Large intestine (tissue), 3 donors: ENCODE measurements around the gene VILL. TPM values are rescaled to one million over a fixed set of nuclear protein-coding genes. Genes with fewer than 3 reads are reported as not detected.

Experiments
- DNase-seq, 2 donors: peaks; one replicate each; pipeline versions ENCODE4 v3.0.0 to v3.0.0-alpha.2; 2013
- H3K27ac ChIP-seq: one replicate; pipeline ENCODE4 v1.5.1; 2013; ENCODE audit warnings: low read length
- H3K27me3 ChIP-seq: 2 replicates; pipeline ENCODE4 v1.6.1; 2013; ENCODE audit warnings: low read length; ENCODE audit not compliant: control insufficient read depth, insufficient read depth
- H3K36me3 ChIP-seq: 2 replicates; pipeline ENCODE4 v1.6.1; 2013; ENCODE audit warnings: low read length; ENCODE audit not compliant: control insufficient read depth, insufficient read depth
- H3K4me1 ChIP-seq: one replicate; pipeline ENCODE4 v1.6.1; 2013; ENCODE audit warnings: low read length; ENCODE audit not compliant: control insufficient read depth, insufficient read depth
- H3K4me3 ChIP-seq: one replicate; pipeline ENCODE4 v1.5.1; 2013; ENCODE audit warnings: low read length
- H3K9me3 ChIP-seq: one replicate; pipeline ENCODE4 v1.6.1; 2013; ENCODE audit warnings: mild to moderate bottlenecking, low read depth, low read length, moderate library complexity; ENCODE audit not compliant: control insufficient read depth
- WGBS: methylation state at CpG from one replicate; pipeline ENCODE4 v1.1.5; 2013; ENCODE audit warnings: low lambda C conversion rate; ENCODE audit not compliant: insufficient coverage; 5-methylcytosine and 5-hydroxymethylcytosine counted together
- polyA plus RNA-seq: library from polyadenylated mRNA; unstranded; fragments of 120-200 nt; gene quantifications from one replicate; pipeline ENCODE4 v1.2.1, GENCODE V29; 2013

Gene VILL
- polyA plus RNA-seq, 1 donor, result 73.7 TPM

DNA sequence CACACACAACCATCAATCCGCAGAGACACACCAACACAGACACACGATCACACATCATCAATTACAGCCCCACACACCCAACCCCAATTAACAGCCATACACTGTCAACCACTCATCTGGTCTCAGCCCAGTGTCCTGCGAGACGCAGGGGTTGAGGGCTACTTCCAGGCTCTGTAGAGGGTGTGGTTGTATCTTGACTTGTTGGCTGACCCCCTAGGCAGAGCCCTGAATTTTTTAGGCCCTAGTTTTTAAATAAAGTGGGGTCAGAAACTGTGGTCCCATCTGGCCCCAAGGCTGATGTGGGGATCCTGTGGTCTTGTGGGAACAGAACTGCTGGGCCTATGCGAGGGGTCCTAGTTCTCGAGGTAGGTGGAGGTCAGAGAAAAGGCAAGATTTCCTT, 9.2 kb downstream of the VILL start:
- no peak overlapping the region for H3K4me3 ChIP-seq
- no peaks in the 10 kb centered on the region for H3K27me3 ChIP-seq
- H3K27ac ChIP-seq, result no peak overlapping the region
- no peak for DNase-seq
- no peaks in the 10 kb centered on the region for H3K9me3 ChIP-seq
- peaks cover 72% of the 10 kb centered on the region for H3K36me3 ChIP-seq
- H3K4me1 ChIP-seq, result peaks cover 73% of the 10 kb centered on the region
- WGBS, result no CpG with 5 or more reads among the region's 6 CpGs

DNA sequence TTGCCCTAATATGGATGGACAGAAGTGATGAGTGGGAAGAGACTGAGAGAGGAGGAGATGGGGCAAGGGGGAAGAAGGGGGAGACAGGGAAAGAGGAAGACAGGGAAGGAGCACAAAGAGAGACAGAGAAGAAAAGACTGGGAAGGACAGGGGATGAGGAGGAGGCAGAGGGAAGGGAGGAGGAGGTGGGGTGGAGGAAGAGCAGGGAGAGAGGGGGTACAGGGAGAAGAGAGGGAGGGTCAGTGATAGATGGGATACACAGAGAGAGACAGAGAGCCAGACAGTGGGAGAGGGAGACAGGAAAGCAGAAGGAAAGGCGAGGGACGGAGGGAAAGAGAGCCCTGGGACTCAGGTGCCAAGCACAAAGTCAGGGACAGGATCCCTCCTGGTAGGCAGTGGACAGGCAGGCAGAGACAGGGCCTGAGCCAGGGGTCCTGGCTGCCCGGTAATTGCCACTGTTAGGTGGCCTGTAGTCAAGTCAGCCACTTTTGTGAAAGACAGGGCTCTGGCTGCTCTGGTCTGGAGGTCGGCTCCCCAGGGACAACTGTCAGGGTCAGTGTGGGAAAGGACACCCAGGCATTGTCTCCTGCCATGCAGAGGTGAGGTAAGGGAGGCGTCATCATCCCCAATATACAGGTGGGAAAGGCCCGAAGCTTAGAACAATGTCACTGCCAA, 9.8 kb downstream of the VILL start:
- Histone ChIP-seq H3K36me3 (peaks cover 74% of the 10 kb centered on the region), H3K9me3 (no peaks in the 10 kb centered on the region), H3K27ac (no peak overlapping the region), H3K4me1 (peaks cover 69% of the 10 kb centered on the region), H3K4me3 (no peak overlapping the region), H3K27me3 (no peaks in the 10 kb centered on the region)
- no peak for DNase-seq
- WGBS, result no CpG with 5 or more reads among the region's 6 CpGs

DNA sequence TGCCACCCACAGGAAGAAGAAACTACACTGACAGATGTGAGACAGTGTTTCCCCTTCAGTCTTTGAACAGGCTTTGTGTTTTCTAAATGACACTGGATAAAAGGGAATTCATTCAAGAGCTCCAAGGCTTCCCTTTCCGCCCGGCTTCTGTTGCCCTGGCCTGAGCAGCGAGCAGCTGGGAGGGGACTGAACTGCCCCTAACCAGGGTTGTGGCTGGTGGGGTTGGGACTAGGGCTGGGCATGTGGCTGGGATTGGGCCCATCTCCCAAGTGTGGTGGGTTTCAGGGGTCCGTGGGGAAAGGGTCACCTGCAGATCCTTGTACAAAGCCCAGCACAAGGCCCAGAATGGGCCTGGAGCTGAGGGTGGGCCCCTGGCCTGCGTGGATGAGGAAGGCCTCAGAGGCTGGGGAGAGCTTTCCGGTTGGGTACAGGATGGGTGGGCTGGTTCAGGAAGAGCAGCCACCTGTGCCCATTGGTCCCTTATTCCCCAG, 10.4 kb downstream of the VILL start:
- Histone ChIP-seq H3K4me1 (peaks cover 63% of the 10 kb centered on the region), H3K9me3 (no peaks in the 10 kb centered on the region), H3K36me3 (peaks cover 74% of the 10 kb centered on the region), H3K27me3 (no peaks in the 10 kb centered on the region), H3K4me3 (no peak overlapping the region), H3K27ac (no peak overlapping the region)
- DNase-seq, result no peak
- WGBS, result no CpG with 5 or more reads among the region's 6 CpGs

DNA sequence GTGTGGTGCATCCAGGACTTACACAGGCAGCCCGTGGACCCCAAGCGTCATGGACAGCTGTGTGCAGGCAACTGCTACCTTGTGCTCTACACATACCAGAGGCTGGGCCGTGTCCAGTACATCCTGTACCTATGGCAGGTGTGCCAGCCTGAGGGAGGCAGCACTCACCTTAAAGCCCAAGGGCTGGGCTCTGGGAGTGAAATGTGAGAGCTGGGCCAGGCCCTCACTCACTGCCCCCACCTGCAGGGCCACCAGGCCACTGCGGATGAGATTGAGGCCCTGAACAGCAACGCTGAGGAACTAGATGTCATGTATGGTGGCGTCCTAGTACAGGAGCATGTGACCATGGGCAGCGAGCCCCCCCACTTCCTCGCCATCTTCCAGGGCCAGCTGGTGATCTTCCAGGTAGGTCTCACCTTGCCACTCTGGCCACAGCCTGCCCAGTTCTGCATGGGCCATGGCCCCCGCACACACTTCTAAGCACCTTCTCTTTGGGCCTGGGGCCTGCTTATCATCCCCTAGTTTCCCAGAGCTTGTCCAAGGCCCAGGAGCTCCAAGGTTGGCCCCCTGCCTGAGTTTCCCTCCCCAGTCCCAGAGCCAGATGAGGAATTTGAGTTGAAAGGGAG, 11.0 kb downstream of the VILL start:
- no peaks in the 10 kb centered on the region for H3K27me3 ChIP-seq
- peaks cover 57% of the 10 kb centered on the region for H3K4me1 ChIP-seq
- whole genome bisulfite sequencing, result no CpG with 5 or more reads among the region's 9 CpGs
- H3K36me3 ChIP-seq, result peaks cover 74% of the 10 kb centered on the region
- DNase-seq, result no peak
- no peak overlapping the region for H3K4me3 ChIP-seq
- H3K27ac ChIP-seq, result no peak overlapping the region
- H3K9me3 ChIP-seq, result no peaks in the 10 kb centered on the region

GRCh38 chr3:38002291-38002876, 11.8 kb downstream of the VILL start:
- peaks cover 77% of the 10 kb centered on the region for H3K36me3 ChIP-seq
- H3K27ac ChIP-seq, result peak overlapping the region; percentile 83
- H3K27me3 ChIP-seq, result no peaks in the 10 kb centered on the region
- DNase-seq, result no peak
- no peak overlapping the region for H3K4me3 ChIP-seq
- WGBS, result no CpG with 5 or more reads among the region's 6 CpGs
- H3K9me3 ChIP-seq, result no peaks in the 10 kb centered on the region
- H3K4me1 ChIP-seq, result peaks cover 49% of the 10 kb centered on the region

DNA sequence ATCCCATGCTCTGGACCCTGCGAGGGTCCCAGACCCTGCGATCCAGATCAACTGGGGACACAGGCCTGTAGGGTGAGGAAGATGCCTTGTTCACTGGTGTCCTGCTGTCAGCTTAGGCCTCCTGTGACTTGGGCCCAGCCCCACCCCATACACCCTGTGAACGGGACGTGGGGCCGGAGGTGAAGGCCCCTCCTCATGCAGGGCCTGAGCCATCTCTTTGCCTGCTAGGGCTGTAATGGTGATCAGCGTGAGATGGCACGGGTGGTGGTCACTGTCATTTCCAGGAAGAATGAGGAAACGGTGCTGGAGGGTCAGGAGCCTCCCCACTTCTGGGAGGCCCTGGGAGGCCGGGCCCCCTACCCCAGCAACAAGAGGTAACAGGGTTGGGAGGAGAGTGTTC, 12.4 kb downstream of the VILL start:
- Histone ChIP-seq H3K27me3 (no peaks in the 10 kb centered on the region), H3K27ac (peak overlapping the region; percentile 83), H3K4me3 (no peak overlapping the region), H3K4me1 (peaks cover 44% of the 10 kb centered on the region), H3K9me3 (no peaks in the 10 kb centered on the region), H3K36me3 (peaks cover 77% of the 10 kb centered on the region)
- no CpG with 5 or more reads among the region's 9 CpGs for WGBS
- DNase-seq, result no peak

DNA sequence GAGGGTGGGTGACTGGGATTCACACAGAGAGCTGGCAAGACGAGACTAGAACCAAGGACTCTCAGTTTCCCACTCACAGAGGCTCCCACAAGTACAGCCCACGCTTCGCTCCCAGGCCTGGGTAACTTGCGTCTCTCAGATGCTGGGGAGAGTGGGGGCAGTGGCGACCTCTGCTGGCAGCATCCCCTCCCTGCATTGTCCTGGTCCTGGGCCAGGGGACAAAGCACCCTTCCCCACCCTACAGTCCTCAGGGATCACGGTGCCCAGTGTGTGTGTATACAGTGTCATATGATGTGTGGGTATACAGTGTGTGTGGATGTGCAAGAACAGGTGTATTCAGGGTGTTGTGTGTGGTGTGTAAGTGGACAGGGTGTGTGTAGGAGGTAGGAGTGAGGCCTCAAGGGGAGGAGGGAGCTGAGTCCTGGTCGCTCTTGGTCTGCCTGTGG, 12.8 kb downstream of the VILL start:
- no CpG with 5 or more reads among the region's 7 CpGs for WGBS
- H3K4me1 ChIP-seq, result peaks cover 39% of the 10 kb centered on the region
- H3K27ac ChIP-seq, result peak overlapping the region; percentile 83

DNA sequence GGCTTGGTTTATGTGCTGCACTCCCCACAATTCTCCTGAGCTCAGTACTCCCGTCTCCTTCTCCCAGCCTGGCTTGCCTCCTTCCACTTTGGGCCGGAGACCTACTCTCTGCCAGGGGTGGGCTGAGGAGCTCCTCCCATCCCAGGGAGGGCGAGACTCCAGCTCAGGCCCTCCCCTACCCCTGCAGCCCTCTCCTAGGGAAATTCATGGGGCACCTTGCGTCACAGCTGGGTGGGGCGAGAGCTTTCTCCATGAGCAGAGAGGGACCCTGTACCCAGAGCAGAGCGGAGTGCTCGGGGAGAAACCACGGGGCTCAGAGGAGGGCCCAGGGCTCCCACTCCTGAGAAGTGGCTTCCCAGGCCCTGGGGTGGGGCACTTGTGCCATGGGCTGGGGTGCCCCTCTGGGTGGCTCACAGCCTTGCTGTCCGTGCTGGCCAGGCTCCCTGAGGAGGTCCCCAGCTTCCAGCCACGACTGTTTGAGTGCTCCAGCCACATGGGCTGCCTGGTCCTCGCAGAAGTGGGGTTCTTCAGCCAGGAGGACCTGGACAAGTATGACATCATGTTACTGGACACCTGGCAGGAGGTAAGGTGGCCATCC, 13.3 kb downstream of the VILL start:
- DNase-seq, result peak; percentile 70 to 91
- Histone ChIP-seq H3K27ac (peak overlapping the region; percentile 83), H3K36me3 (peaks cover 84% of the 10 kb centered on the region), H3K9me3 (no peaks in the 10 kb centered on the region), H3K4me3 (no peak overlapping the region), H3K27me3 (no peaks in the 10 kb centered on the region), H3K4me1 (peaks cover 35% of the 10 kb centered on the region)
- no CpG with 5 or more reads among the region's 11 CpGs for WGBS

More for the DNA sequence above, 12.8 kb downstream of the VILL start:
- peak in 1 of 2 donors; percentile 73 for DNase-seq
- Histone ChIP-seq H3K36me3 (peaks cover 79% of the 10 kb centered on the region), H3K9me3 (no peaks in the 10 kb centered on the region), H3K4me3 (no peak overlapping the region), H3K27me3 (no peaks in the 10 kb centered on the region)

DNA sequence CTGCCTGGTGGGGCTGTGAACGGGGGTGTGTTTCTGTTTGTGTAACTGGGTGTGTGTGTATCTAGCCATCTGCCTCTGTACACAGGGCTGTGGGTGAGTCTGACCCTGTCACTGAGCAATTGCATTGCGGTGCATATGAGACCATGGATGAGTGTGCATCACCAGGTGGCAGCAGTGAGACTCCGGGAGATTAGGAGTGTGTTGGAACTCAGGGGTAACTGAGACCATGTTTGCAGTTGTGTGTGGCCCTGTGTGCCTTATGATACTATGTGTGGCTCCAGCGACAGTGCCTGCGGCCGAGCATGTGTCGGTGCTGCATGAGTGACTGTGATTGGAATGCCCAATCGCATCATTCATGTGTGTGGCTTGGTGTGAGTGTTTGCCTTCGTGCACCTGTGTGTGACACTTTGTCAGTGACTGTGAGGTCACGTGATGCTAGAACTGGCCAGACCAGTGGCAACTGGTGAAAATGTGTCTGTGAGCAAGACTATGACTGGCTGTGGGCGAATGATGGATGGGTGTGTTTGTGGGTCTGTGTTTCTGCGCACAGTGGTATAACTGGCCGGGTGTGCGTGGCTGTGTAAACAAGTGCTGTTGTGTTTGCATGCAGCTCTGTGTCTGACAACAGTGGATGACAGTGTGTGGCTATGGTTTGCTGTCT, 14.0 kb downstream of the VILL start:
- no CpG with 5 or more reads among the region's 14 CpGs for WGBS
- Histone ChIP-seq H3K4me1 (peaks cover 32% of the 10 kb centered on the region), H3K27me3 (no peaks in the 10 kb centered on the region), H3K9me3 (no peaks in the 10 kb centered on the region), H3K4me3 (no peak overlapping the region), H3K27ac (peak overlapping the region; percentile 83), H3K36me3 (peaks cover 85% of the 10 kb centered on the region)
- DNase-seq, result peak; percentile 81 to 93
